Sigmoid colon (tissue), 7 donors: ENCODE measurements around the gene MAP4K4. TPM values are rescaled to one million over a fixed set of nuclear protein-coding genes. Genes with fewer than 3 reads are reported as not detected.
A peak's percentile ranks its signal among the peaks of the same experiment; 100 is the strongest.

Source experiments
- DNase-seq: peaks from one replicate; pipeline ENCODE4 v3.0.0-alpha.2; 2019
- H3K27ac ChIP-seq, 4 donors: fragments of 200-600 bp; sonication (generic); one replicate each; pipeline ENCODE4 v1.5.1; 2016 to 2019; ENCODE audit warnings: mild to moderate bottlenecking in 1 of 4
- H3K27me3 ChIP-seq, 3 donors: fragments of 200-600 bp; sonication (generic); one replicate each; pipeline ENCODE4 v1.5.1; 2019; ENCODE audit warnings: mild to moderate bottlenecking in 1 of 3
- H3K36me3 ChIP-seq, 4 donors: fragments of 200-600 bp; sonication (generic); one replicate each; pipeline ENCODE4 v1.5.1; 2016 to 2019
- H3K4me1 ChIP-seq, 4 donors: fragments of 200-600 bp; sonication (generic); one replicate each; pipeline ENCODE4 v1.5.1; 2017 to 2019
- H3K4me3 ChIP-seq, 4 donors: fragments of 200-600 bp; sonication (generic); one replicate each; pipeline ENCODE4 v1.5.1; 2017 to 2019; ENCODE audit warnings: mild to moderate bottlenecking in 2 of 4, moderate library complexity in 1 of 4
- H3K9me3 ChIP-seq, 4 donors: fragments of 200-600 bp in 3 of 4; sonication (generic) in 3 of 4; one replicate each; pipeline versions ENCODE4 v1.5.1 to v1.6.1; 2013 to 2019
- EP300 ChIP-seq, 4 donors: sonication (generic); formaldehyde crosslinking; IDR thresholded peaks; one replicate each; pipeline ENCODE4 v1.6.1; 2017; ENCODE audit warnings: antibody characterized with exemption in 4 of 4
- POLR2A ChIP-seq, 2 donors: fragments of 450-650 bp; IDR thresholded peaks; one replicate each; pipeline ENCODE4 v1.6.1; 2016; ENCODE audit warnings: antibody characterized with exemption in 2 of 2, mild to moderate bottlenecking in 2 of 2, moderate library complexity in 2 of 2
- POLR2AphosphoS5 ChIP-seq, 4 donors: sonication (generic); formaldehyde crosslinking; IDR thresholded peaks; one replicate each; pipeline ENCODE4 v1.6.1; 2017; ENCODE audit warnings: antibody characterized with exemption in 4 of 4
- WGBS, 2 donors: extraction: QIAGEN DNeasy Blood & Tissue Kit; methylation state at CpG; one replicate each; pipeline ENCODE4 v1.1.7; 2013; 5-methylcytosine and 5-hydroxymethylcytosine counted together
- intact Hi-C: fragments of 100-400 bp; cut with DNase I; formaldehyde crosslinking; loops from one replicate; pipeline ENCODE4 v1.15.1; 2023
- polyA plus RNA-seq, 3 donors: library from polyadenylated mRNA; stranded (reverse); fragments of 200-250 nt; gene quantifications; one replicate each; pipeline ENCODE4 v1.2.3, GENCODE V29; 2013
- total RNA-seq, 4 donors: library from RNA; depleted of rRNA; stranded (reverse); fragments of >200 nt; gene quantifications; one replicate each; pipeline ENCODE4 v1.1.0, GENCODE V29; 2016
- TF ChIP-seq, protein P1 (sequence below), 4 experiments: fragments of 450-650 bp in 3 of 4; fragments of 200-600 bp in 1 of 4; IDR thresholded peaks; one replicate each; pipeline ENCODE4 v1.5.1; 2016 to 2019; ENCODE audit warnings: antibody characterized with exemption in 4 of 4, mild to moderate bottlenecking in 3 of 4, moderate library complexity in 2 of 4
- donor health status: healthy with polysubstance abuse.
- donor health status: Bipolar disorder and iron deficiency.
- donor health status: healthy.

Gene MAP4K4
- total and polyA plus RNA-seq, 7 donors: 8.8 to 62.9 (median 37.2) TPM

DNA sequence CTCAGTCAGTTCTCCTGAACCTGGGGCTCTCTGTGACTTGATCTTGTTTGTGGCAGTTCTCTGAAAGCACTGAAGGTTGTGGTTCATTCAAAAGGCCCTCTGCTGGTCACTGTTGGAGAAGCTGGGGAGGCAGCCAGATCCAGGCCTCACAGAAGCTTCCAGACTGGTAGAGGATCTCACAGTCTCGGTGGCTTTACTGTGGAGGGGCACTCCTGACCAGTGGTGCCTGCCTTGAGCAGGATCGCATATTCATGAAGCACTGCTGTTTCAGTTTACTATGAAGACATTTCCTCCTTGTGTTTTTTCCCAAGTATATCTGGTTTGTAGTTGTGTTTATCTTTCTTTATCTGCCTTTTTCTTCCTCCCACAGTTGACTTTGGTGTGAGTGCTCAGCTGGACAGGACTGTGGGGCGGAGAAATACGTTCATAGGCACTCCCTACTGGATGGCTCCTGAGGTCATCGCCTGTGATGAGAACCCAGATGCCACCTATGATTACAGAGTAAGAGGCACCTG, 133.9 kb downstream of the MAP4K4 start:
- Histone ChIP-seq H3K27ac (peak overlapping the region in 3 of 4 donors; percentile 23 to 67 (median 40)), H3K4me1 (peaks cover 0 to 46% (median 40%) of the 10 kb centered on the region in 4 donors), H3K9me3 (no peaks in the 10 kb centered on the region), H3K27me3 (no peaks in the 10 kb centered on the region), H3K4me3 (no peak overlapping the region), H3K36me3 (peaks cover under 1 to 42% (median 8%) of the 10 kb centered on the region in 4 donors)
- intact Hi-C loops: loop anchor here (1.0 to 5.0 kb wide), 4 partner anchors 214 to 489 kb away; no protein-coding TSS in a partner anchor
- TF ChIP-seq POLR2AphosphoS5 (IDR thresholded peaks at IDR 0.05) (peak in 2 of 4 donors; percentile 22 to 24), POLR2A (IDR thresholded peaks at IDR 0.05) (no peak)
- TF ChIP-seq, protein P1, sequence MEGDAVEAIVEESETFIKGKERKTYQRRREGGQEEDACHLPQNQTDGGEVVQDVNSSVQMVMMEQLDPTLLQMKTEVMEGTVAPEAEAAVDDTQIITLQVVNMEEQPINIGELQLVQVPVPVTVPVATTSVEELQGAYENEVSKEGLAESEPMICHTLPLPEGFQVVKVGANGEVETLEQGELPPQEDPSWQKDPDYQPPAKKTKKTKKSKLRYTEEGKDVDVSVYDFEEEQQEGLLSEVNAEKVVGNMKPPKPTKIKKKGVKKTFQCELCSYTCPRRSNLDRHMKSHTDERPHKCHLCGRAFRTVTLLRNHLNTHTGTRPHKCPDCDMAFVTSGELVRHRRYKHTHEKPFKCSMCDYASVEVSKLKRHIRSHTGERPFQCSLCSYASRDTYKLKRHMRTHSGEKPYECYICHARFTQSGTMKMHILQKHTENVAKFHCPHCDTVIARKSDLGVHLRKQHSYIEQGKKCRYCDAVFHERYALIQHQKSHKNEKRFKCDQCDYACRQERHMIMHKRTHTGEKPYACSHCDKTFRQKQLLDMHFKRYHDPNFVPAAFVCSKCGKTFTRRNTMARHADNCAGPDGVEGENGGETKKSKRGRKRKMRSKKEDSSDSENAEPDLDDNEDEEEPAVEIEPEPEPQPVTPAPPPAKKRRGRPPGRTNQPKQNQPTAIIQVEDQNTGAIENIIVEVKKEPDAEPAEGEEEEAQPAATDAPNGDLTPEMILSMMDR (IDR thresholded peaks at IDR 0.05): peak; percentile 51 to 81 (median 70)
- peak; percentile 84 for DNase-seq
- WGBS, 2 donors: 26 to 59% methylated on average over 5 of the region's 5 CpGs

DNA sequence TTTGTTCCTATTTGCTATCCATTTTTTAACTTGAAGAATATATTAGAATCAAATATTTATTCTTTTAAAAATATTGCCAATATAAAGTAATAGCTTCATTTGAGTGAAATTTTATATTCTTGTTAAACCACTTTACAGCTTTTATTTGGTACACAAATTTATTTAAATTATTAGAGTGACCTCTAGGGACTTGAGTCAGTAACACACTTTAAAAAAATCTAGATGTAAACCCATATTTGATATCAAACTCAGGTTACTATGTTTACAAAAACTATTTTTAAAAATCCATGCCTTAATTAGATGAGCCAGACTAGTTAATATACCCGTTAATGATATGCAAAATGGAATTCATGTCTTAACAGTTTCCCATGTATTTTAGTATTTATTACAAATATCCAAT, 134.6 kb downstream of the MAP4K4 start:
- Histone ChIP-seq H3K27ac (peak overlapping the region in 1 of 4 donors; percentile 40), H3K4me1 (peaks cover 0 to 39% (median 35%) of the 10 kb centered on the region in 4 donors), H3K4me3 (no peak overlapping the region), H3K9me3 (no peaks in the 10 kb centered on the region), H3K27me3 (no peaks in the 10 kb centered on the region), H3K36me3 (peaks cover 0 to 41% (median 8%) of the 10 kb centered on the region in 4 donors)
- DNase-seq: no peak
- WGBS, 2 donors: 77 to 86% methylated on average over 1 of the region's 1 CpG
- intact Hi-C loops: loop anchor here (5.0 kb wide), 1 partner anchor 215 kb away; no protein-coding TSS in a partner anchor
- TF ChIP-seq POLR2AphosphoS5 (IDR thresholded peaks at IDR 0.05) (no peak), EP300 (IDR thresholded peaks at IDR 0.05) (no peak), POLR2A (IDR thresholded peaks at IDR 0.05) (no peak)
- TF ChIP-seq, protein P1 (IDR thresholded peaks at IDR 0.05): peak in 3 of 4 experiments; percentile 7 to 31 (median 19)

DNA sequence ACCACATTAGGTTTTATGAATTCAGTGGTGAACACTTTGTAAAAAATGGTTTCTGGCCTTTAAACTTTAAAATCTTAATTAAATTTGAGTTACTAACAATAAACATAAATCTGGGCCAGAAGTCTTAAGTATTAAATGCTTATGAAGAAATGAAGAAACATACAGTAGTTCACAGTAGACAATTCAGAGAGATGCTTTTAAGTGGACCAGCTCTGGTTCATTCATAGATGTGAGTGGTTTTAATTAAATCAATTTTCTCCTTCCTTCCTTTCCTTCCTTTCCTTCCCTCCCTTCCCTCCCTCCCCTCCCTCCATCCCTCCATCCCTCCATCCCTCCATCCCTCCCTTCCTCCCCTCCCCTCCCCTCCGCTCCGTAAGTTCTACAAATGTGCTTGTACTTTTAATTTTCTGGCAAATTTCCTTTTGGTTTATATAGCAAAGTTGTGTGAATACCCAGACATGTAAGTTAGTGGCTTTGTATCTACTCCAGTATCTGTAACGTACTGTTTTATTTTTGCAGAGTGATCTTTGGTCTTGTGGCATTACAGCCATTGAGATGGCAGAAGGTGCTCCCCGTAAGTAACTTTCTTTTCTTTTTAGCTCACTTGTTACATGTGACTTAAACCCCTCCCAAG, 136.5 kb downstream of the MAP4K4 start:
- Histone ChIP-seq H3K9me3 (no peaks in the 10 kb centered on the region), H3K4me1 (peaks cover 0 to 20% (median 16%) of the 10 kb centered on the region in 4 donors), H3K27ac (no peak overlapping the region), H3K4me3 (no peak overlapping the region), H3K36me3 (peaks cover 0 to 48% (median 8%) of the 10 kb centered on the region in 4 donors), H3K27me3 (no peaks in the 10 kb centered on the region)
- DNase-seq: no peak
- intact Hi-C loops: loop anchor here (5.0 kb wide), 1 partner anchor 217 kb away; no protein-coding TSS in a partner anchor
- TF ChIP-seq POLR2AphosphoS5 (IDR thresholded peaks at IDR 0.05) (no peak), EP300 (IDR thresholded peaks at IDR 0.05) (no peak), POLR2A (IDR thresholded peaks at IDR 0.05) (no peak)
- TF ChIP-seq, protein P1 (IDR thresholded peaks at IDR 0.05): no peak
- 92 to 96% methylated on average over 4 of the region's 4 CpGs for WGBS, 2 donors

DNA sequence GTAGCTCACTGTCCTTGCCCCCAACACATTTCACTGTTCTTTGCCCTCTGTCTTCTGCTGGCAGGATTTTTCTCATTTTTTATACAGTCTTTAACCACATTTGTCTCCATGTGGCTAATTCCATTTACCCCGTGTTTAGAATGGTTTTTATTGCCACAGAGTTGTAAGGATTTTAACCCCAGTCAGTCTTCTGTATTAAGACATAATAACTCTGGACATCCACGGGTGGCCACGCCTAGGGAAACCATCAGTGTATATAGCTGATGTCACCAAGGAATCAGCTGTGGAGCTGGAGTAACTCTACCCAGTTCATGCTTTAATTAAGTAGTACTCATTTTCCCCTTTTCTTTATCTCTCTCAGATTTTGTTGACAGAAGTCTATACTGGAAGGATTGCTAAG, 139.8 kb downstream of the MAP4K4 start:
- 38 to 69% methylated on average over 3 of the region's 3 CpGs for WGBS, 2 donors
- TF ChIP-seq, protein P1 (IDR thresholded peaks at IDR 0.05): no peak
- TF ChIP-seq POLR2A (IDR thresholded peaks at IDR 0.05) (no peak), EP300 (IDR thresholded peaks at IDR 0.05) (no peak), POLR2AphosphoS5 (IDR thresholded peaks at IDR 0.05) (no peak)
- Histone ChIP-seq H3K27ac (no peak overlapping the region), H3K27me3 (no peaks in the 10 kb centered on the region), H3K36me3 (peaks cover 6 to 60% (median 13%) of the 10 kb centered on the region in 4 donors), H3K4me3 (no peak overlapping the region), H3K4me1 (peaks cover 0 to 4% (median 2%) of the 10 kb centered on the region in 4 donors), H3K9me3 (no peaks in the 10 kb centered on the region)
- intact Hi-C loops: no loop called here
- no peak for DNase-seq
